DND-41 (cell line): ENCODE measurements around the gene LCN9.

Experiments
- EZH2 ChIP-seq: IDR thresholded peaks from 3 replicates; pipeline ENCODE4 v1.6.1; 2012; ENCODE audit warnings: borderline replicate concordance, low read depth, mild to moderate bottlenecking, moderate library complexity, low read length, inconsistent platforms; ENCODE audit not compliant: severe bottlenecking
- TF ChIP-seq, protein P1 (sequence below): IDR thresholded peaks from 2 replicates; pipeline ENCODE4 v1.5.1; 2012; ENCODE audit warnings: borderline replicate concordance, low read length, moderate library complexity, mild to moderate bottlenecking; ENCODE audit not compliant: poor library complexity, severe bottlenecking; ENCODE audit errors: extremely low read depth

DNA sequence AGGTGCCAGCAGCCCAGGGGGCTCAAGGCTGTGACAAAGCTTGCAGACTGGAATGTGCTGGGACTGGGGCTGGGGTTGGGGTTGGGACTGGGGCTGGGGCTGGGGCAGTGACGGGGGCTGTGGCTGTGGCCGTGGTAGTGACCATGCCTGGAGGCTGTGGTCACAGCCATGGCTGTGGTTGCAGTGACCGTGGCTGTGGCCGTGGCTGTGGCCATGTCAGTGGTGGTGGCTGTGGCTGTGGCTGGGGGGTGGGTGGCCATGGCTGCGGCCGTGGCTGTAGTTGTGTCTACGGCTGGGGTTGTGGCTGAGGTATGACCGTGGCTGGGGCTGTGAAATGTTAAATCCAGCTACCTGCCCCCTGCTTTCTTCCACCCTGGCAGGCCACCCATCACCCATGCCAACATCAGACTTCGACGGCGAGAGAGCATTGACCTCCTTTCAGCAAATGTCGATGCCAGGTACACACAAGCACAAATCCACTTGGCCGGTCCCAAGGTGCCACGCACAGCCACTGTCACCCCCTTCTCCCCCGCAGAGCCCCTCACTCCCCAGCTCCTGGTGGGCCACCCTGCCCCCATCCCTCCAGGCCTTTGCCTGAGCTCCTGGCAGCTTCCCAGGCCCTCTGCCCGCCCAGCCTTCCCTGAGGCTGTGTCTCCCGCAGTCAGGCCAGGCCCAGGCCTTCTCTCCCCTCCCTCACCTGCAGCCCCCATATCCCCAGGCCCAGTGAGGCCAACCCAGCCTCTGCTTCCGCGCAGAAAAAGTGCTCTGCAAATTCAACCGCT lies 15.3 kb downstream of the LCN9 start:
- TF ChIP-seq EZH2, result no peak
- TF ChIP-seq, protein P1, sequence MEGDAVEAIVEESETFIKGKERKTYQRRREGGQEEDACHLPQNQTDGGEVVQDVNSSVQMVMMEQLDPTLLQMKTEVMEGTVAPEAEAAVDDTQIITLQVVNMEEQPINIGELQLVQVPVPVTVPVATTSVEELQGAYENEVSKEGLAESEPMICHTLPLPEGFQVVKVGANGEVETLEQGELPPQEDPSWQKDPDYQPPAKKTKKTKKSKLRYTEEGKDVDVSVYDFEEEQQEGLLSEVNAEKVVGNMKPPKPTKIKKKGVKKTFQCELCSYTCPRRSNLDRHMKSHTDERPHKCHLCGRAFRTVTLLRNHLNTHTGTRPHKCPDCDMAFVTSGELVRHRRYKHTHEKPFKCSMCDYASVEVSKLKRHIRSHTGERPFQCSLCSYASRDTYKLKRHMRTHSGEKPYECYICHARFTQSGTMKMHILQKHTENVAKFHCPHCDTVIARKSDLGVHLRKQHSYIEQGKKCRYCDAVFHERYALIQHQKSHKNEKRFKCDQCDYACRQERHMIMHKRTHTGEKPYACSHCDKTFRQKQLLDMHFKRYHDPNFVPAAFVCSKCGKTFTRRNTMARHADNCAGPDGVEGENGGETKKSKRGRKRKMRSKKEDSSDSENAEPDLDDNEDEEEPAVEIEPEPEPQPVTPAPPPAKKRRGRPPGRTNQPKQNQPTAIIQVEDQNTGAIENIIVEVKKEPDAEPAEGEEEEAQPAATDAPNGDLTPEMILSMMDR, result no peak
